ENCODE results near the gene PHLPP1.
"Not testable (repeated sequence)": the region's sequence is repeated elsewhere in the genome, so short reads cannot be mapped to it uniquely, and the experiment has no call there.

Gene PHLPP1

DNA sequence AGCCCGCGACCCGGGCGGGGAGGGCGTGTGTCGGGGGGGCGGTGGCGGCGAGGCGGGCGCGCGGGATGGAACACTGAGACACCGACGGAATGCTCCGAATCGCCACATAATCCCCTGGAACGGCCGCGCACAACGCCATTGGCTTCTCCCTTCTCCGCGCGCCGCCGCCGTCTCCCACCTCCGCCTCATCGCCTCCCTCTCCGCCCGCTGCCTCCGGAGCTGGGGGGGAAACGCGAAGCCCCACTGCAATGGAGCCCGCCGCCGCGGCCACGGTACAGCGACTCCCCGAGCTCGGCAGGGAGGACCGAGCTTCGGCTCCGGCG lies at the start of gene PHLPP1:
Gene PHLPP1, plus strand, starts transcription at position 106 of the 323 bp plus-strand sequence. Its CDS starts 143 bp downstream, at position 249.
- TF ChIP-seq POLR2A (IDR thresholded peaks at IDR 0.05; ENCODE audit: low read length) (peak; percentile 5), GATA1 (IDR thresholded peaks at IDR 0.05; ENCODE audit: low read depth, low read length) (no peak)
- DNase-seq, result no peak

- TF ChIP-seq POLR2A (IDR thresholded peaks at IDR 0.05; ENCODE audit: low read length) (no peak), GATA1 (IDR thresholded peaks at IDR 0.05; ENCODE audit: low read depth, low read length) (no peak)
- no peak for DNase-seq
Measured at GRCh38 chr18:62669225-62669624, 46.1 kb upstream of the PHLPP1 start.

DNA sequence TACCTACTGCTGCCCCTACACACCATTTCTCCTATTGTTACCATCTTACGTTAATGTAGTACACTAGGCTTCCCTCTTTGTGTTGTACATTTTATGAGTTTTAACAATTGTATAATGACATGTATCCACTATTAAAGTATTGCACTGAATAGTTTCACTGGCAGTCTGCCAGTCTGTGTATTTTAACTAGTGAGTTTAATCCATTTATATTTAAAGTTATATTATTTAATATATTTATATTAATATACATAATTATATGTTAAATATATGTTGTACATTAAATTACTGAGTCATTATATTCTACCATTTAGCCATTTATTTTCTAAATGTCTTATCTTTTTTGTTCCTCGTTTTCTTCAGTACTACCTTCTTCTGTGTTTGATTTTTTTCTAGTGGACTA lies 44.8 kb upstream of the PHLPP1 start:
- no peak for DNase-seq
- no peak for TF ChIP-seq POLR2A (IDR thresholded peaks at IDR 0.05; ENCODE audit: low read length)
- TF ChIP-seq GATA1 (IDR thresholded peaks at IDR 0.05; ENCODE audit: low read depth, low read length), result no peak

- TF ChIP-seq POLR2A (IDR thresholded peaks at IDR 0.05; ENCODE audit: low read length) (no peak), GATA1 (IDR thresholded peaks at IDR 0.05; ENCODE audit: low read depth, low read length) (no peak)
- no peak for DNase-seq
Measured at GRCh38 chr18:62672600-62672999, 42.7 kb upstream of the PHLPP1 start.

DNA sequence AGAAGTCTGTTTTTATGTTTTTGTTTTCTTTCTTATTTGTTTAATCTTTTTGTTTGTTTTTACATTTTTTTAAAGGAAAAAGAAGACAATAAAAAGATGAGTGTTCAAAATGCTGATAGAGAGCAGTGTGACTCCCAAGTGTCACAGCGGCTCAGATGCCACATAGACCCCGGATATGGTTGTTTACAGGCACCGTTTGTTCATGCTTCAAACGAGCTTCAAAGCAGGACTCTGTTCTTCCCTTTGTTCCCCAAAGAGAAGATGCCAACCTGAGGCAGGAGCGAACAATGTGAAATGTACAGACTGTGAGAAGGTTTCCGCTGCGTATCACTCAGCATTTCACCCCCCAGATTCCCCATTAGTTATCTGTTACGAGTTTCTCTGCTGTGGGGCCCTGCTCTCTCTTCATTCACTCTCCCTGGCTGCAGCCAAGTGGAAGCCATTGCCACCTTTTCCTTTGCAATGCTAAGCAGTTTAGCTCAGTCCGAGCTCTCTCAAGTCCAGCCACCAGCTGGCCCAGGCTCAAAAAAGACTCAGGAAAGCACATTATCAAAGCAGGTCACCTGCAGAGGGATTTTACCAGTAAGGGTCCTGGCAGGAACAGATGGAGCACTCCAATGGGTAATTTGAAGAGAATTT lies 36.4 kb upstream of the PHLPP1 start:
- DNase-seq, result no peak
- TF ChIP-seq POLR2A (IDR thresholded peaks at IDR 0.05; ENCODE audit: low read length) (no peak), GATA1 (IDR thresholded peaks at IDR 0.05; ENCODE audit: low read depth, low read length) (no peak)

- DNase-seq, result no peak
- TF ChIP-seq GATA1 (IDR thresholded peaks at IDR 0.05; ENCODE audit: low read depth, low read length) (no peak), POLR2A (IDR thresholded peaks at IDR 0.05; ENCODE audit: low read length) (no peak)
Measured at GRCh38 chr18:62682371-62682770, 33.0 kb upstream of the PHLPP1 start.

- DNase-seq, result no peak
- TF ChIP-seq POLR2A (IDR thresholded peaks at IDR 0.05; ENCODE audit: low read length), result no peak
- no peak for TF ChIP-seq GATA1 (IDR thresholded peaks at IDR 0.05; ENCODE audit: low read depth, low read length)
Measured at GRCh38 chr18:62683935-62684334, 31.4 kb upstream of the PHLPP1 start.

DNA sequence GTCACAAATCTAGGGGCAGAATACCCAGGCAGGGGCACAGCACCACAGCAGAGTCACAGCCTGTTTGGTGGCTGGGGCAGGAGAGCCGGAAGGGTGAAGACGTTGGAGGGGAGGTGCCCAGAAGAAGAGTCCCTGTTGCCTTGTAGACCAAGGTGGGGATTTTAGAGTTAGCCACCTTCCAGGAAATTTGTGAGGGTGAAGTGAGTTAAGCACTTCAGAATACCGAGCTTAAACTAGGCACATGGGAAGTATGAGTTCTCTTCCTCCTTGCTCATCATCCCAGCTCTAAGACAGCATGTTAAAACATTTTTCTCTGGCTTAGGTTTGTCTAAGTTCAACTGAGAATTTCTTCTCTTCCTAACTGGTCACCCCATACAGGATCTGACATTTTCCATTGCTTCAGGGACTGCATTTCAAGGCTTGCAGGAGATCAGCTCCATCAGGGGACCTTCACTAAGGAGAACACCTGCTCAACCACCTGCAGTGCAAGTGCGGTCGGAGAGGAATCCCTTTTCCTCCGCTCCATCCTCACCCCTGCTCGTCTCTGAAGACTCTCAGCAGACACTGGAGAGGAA lies 26.5 kb upstream of the PHLPP1 start:
- TF ChIP-seq GATA1 (IDR thresholded peaks at IDR 0.05; ENCODE audit: low read depth, low read length), result no peak
- no peak for TF ChIP-seq POLR2A (IDR thresholded peaks at IDR 0.05; ENCODE audit: low read length)

DNA sequence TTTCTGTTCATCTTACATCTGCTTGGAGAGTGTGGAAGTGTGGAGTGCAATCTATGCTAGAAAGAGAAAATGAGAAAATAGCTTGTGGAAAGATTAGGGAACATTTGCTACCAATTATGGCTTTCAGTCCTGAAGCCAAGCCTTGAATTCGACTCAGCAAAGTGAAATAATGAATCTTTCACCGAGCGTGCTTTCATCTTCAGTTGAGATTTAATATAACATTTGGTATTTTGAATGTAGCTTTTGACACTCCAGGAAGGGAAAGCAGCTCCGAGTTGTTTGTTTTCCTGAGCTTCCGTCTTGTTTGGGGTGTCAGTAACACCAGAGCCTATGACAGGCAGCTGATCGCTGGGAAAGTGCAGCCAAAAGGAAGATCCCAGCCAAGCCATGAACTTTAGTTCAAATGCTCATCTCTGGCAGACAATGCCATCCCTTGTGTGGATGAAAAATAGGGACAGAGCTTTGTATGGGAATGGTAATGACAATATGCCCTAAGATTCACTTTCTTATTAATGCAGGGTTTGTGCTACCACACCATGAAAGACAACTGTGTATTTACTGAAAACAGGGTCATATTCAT lies 25.0 kb upstream of the PHLPP1 start:
- TF ChIP-seq POLR2A (IDR thresholded peaks at IDR 0.05; ENCODE audit: low read length), result no peak
- no peak for TF ChIP-seq GATA1 (IDR thresholded peaks at IDR 0.05; ENCODE audit: low read depth, low read length)
- no peak for DNase-seq

More for the DNA sequence above, 26.5 kb upstream of the PHLPP1 start:
- no peak for DNase-seq

DNA sequence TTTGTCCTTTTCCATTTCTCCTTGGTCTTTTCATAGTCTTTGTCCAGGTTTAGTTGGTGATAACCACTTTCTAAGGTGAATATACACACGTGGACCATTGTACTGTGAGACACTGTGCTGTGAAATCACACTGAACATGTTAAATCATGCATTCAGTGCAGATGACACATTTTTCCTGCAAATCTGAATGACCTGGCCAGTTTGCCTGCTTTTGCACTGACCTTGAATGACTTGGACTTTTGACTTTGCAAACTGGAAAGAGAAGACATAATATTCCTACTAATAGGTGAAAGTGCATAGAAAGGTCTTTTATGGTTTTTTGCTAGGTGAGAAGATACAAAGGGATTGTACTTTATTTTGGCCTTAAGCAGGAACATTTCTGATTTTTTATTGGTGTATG lies 21.7 kb upstream of the PHLPP1 start:
- no peak for DNase-seq
- no peak for TF ChIP-seq POLR2A (IDR thresholded peaks at IDR 0.05; ENCODE audit: low read length)
- no peak for TF ChIP-seq GATA1 (IDR thresholded peaks at IDR 0.05; ENCODE audit: low read depth, low read length)

- no peak for DNase-seq
- TF ChIP-seq POLR2A (IDR thresholded peaks at IDR 0.05; ENCODE audit: low read length) (no peak), GATA1 (IDR thresholded peaks at IDR 0.05; ENCODE audit: low read depth, low read length) (no peak)
Measured at GRCh38 chr18:62697636-62698035, 17.7 kb upstream of the PHLPP1 start.

GRCh38 chr18:62702259-62702658 lies 13.1 kb upstream of the PHLPP1 start:
- DNase-seq, result no peak
- TF ChIP-seq POLR2A (IDR thresholded peaks at IDR 0.05; ENCODE audit: low read length) (no peak), GATA1 (IDR thresholded peaks at IDR 0.05; ENCODE audit: low read depth, low read length) (no peak)

DNA sequence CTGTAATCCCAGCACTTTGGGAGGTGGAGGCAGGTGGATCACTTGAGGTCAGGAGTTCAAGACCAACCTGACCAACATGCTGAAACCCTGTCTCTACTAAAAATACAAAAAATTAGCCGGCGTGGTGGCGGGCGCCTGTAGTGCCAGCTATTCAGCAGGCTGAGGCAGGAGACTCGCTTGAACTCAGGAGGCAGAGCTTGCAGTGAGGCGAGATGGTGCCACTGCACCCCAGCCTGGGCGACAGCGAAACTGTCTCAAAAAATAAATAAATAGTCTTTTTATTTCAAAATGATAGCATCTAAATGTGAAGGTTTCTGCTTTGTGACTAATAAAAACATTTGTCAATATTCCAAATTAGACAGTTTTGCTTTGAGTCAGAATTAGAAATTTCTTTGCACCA lies 8.5 kb upstream of the PHLPP1 start:
- DNase-seq, result not testable (repeated sequence)

- not testable (repeated sequence) for DNase-seq
Measured at GRCh38 chr18:62709908-62710307, 5.4 kb upstream of the PHLPP1 start.

GRCh38 chr18:62710417-62710816 lies 4.9 kb upstream of the PHLPP1 start:
- no peak for TF ChIP-seq GATA1 (IDR thresholded peaks at IDR 0.05; ENCODE audit: low read depth, low read length)
- no peak for TF ChIP-seq POLR2A (IDR thresholded peaks at IDR 0.05; ENCODE audit: low read length)
- no peak for DNase-seq
